HG03457 (cell line): ENCODE data around the gene PEAR1.

Source experiments
- ATAC-seq: cut with Tn5 transposase; IDR thresholded peaks from one replicate; pipeline ENCODE4 v1.9.1; 2021; ENCODE audit warnings: moderate number of reproducible peaks; ENCODE audit not compliant: unreplicated experiment

The PEAR1 gene

DNA sequence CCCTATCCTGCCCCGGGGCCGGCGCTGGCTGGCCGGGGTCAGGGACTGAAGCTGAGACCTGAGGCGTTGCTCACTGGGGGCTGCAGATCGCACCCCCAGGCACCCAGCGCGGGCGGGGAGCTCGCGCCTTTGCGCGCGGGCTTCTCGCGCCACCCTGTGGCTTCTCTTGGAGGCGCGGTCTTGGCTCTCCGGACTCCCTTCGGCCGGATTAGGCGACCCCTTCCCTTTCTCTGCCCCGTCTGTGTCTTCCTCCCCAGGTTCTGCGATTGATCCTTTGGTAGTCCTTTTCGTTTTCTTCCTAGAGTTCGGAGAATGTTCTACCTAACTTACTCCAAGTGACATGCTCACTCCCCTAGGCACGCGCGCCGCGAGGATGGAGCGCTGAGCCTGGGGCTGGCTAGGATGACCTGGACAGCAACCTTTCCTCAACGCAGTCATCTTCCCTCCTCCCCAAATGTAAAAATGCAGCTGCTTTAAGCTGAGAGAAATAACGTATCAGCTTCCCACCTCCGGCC is 33.3 kb upstream of the PEAR1 start:
- no peak for ATAC-seq

DNA sequence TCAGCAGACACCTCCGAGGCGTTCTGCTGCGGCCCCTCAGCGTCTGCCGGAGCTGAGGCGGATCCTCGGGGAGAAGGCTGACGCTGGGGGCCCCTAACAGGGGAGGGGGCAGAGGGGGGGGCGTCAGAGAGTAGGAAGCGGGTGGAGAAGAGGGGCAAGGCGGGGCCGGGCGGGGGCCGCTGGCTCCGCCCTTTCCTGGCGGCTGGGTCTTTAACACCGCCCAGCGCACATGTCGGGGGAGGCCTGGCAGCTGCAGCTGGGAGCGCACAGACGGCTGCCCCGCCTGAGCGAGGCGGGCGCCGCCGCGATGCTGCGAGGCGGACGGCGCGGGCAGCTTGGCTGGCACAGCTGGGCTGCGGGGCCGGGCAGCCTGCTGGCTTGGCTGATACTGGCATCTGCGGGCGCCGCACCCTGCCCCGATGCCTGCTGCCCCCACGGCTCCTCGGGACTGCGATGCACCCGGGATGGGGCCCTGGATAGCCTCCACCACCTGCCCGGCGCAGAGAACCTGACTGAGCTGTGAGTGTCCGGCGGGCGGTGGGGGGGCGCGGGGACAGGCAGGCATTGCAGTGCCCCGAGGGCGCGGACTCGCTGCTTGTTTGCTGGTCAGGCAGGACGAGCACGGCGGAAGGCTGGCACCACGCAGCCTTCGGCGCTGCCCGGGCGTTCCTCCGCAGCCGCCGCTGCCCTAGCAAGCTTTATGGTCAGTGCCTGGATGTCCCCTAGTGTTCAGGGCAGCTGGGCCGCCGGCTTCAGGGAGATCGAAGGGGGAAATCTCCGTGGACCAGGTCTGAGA is 32.7 kb upstream of the PEAR1 start, which contains the start of gene NTRK1:
Gene NTRK1 (plus strand): TSS at position 238 of the 796 bp plus-strand sequence. CDS start 70 bp downstream, at position 308.
- no peak for ATAC-seq

DNA sequence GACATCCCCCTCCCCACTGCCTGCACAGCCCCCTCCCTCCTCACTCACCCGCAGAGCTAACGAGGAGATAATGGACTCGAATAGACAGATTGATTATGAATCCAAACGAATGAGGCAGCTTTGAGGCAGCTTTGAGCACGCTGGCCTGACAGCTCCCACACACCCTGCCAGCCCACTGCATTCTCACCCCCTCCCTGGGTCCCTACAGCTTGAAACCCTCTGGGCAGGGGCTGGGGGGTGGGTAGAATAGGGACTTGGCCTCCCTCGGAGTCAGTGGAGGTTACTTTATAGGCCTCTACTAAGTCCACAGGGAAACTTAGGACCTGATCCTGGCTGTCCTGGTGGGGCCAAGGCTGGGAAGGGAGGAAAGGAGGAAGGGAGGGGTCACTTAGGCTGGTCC is 30.9 kb upstream of the PEAR1 start:
- no peak for ATAC-seq

DNA sequence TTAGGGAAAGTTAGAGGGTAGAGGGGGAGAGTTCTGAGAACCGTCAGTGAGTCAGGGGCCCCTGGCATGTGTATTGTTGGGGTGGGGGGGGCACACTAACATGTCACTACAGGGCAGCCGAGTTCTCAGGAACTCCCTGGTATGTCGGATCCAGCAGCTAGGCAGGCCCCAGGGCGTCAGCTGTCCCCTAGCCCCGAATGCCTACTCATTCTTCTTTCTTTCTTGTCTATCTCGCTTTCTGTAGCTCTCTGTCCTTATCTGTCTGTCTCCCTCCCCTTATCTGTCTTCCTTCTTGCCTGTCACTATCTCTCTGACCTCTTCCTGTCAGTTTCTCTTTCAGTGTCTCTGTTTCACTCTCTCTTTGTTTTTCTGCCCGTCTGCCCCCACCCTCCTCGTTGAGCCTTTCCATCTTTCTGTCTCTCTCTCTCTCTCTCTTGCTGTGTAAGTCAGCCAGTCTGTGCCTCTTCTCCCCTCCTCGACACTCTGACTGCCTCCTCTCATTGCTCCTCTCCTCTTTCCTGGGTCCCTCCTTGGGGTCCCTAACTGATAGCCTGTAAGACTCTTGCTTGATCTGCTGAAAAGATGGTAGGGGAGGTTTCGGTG is 30.4 kb upstream of the PEAR1 start:
- no peak for ATAC-seq

DNA sequence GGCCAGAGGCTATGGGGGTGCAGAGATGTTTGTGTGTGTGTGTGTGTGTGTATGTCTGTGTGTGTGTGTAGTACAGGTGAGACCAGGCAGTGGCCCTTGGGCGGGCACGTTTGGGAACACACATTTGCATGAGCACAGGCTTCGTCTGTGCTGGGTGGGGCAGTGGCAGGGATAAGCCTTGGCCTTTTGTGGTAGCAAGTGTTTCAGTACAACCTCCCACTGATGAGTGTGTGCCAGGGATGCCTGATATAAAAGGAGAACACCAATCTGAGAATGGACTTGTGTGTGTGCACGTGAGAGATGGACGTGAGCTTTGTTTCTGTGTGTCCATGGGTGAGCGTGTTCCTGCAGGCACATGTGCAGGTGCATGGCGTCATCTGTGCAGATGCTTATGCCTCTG is 29.9 kb upstream of the PEAR1 start:
- no peak for ATAC-seq

DNA sequence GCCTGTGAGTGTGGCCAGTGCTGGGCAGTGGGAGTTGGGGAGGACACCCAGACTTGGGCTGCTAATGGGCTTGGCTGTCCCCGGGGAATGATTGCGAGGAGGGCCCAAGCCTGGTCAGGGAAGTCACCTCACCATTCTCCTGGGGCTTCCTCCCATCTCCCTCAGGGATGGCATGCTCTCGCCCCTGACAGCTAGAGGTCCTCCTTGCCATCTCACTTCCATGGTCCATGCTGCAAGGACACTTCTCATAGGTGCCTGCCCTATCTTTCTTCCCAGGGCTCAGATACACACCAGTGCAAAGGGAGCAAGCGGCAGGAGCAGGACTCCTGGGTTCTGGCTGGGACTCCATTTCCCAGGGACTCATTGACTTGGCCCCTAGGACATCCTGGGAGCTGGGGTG is 28.7 kb upstream of the PEAR1 start:
- ATAC-seq: no peak

DNA sequence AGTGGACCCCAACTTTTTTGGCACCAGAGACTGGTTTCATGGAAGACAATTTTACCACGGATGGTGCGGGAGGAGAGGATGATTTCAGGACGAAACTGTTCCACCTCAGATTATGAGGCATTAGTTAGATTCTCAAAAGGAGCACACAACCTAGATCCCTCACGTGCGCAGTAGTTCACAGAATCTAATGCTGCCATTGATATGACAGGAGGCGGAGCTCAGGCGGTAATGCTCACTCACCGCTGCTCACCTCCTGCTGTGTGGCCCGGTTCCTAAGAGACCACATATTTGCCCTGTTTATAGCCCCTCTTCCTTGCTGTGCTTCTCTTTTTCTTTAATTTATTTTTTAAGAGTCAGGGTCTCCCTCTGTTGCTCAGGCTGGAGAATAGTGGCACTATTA is 28.3 kb upstream of the PEAR1 start:
- ATAC-seq: no peak

DNA sequence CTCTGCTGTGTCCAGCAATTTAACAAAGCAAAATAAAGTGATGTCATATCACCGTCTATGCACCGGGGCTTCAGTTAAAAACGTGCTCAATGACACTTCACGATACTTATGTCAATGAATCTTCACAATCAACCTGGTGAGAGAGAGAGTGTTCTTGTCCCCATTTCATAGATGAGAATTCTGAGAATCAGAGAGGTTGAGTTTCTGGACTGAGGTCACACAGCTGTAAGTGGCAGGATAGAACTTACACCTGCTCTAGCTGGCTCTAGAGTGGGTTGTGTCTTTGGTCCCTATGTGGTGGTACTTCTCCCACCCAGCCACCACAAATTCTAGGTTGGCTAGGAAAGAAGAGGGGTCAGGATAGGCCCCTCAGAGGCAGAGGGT is 27.7 kb upstream of the PEAR1 start:
- no peak for ATAC-seq

DNA sequence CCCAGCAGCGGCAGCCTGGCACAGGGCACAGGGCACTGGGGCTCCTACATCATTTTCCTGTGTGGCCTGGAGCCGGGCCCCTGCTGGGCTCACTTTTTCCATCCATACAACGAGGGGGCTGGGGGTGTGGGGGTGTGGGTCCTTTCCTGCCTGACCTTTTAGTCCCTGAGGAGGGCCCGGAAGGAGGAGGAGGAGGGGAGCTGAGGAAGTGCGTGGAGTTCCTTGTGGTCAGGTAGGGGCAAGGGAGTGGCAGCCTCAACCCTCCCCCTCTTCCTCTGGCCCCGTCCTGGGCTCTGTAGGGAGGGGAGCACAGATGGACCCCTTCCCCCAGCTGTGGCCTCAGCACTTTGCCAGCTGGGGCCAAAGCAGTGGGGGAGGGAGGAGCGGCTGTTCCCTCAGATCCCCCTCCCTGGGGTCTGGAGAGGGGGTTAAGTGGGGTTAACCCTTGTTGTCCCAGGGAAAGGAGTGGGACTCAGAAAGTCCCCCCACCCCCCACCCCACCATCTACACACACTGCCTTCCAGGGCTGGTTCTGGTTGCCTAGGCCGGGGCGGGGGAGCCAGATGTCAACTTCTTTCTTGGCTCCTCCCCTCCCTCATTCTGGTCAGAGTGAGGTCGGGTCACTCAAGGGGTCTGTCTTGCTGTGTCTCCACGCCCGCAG is 27.1 kb upstream of the PEAR1 start:
- ATAC-seq: no peak

DNA sequence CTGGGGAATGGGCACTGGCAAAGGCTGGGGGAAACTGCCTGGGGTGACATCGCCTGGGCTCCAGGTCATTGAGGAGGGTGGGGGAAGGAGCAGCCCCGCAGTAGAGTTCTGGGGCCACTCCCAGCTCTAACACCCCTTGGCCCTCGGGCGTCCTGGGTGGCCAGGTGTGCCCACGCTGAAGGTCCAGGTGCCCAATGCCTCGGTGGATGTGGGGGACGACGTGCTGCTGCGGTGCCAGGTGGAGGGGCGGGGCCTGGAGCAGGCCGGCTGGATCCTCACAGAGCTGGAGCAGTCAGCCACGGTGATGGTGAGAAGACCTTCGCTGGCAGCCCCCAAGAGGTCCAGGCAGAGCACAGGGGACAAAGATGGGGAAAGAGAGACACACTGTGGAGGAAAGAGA is 25.2 kb upstream of the PEAR1 start:
- ATAC-seq: no peak

DNA sequence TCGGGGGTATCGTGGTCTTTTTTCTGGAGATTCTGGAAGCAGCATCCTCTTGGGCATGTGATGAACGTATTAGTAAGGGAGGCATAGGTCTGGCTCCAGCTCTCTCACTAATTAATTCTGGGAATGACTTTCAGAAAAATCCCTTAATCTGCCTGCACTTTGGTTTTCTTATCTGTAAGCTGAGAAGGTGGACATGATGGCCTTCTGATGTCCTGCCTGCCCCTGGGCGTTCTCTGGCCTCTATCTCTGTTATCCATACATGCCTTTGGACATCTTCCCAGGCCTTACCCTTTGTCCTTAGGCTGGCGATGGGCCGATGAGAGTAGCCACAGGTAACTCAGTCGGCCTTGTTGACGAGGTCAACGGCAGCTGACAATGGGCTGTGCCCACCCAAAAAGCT is 24.1 kb upstream of the PEAR1 start:
- ATAC-seq: no peak

DNA sequence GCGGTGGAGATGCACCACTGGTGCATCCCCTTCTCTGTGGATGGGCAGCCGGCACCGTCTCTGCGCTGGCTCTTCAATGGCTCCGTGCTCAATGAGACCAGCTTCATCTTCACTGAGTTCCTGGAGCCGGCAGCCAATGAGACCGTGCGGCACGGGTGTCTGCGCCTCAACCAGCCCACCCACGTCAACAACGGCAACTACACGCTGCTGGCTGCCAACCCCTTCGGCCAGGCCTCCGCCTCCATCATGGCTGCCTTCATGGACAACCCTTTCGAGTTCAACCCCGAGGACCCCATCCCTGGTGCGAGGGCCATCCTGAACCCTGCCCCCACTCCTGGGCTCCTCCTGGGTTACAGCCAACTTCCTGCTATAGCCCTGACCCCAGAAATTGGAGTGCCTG is 19.9 kb upstream of the PEAR1 start:
- ATAC-seq: no peak

DNA sequence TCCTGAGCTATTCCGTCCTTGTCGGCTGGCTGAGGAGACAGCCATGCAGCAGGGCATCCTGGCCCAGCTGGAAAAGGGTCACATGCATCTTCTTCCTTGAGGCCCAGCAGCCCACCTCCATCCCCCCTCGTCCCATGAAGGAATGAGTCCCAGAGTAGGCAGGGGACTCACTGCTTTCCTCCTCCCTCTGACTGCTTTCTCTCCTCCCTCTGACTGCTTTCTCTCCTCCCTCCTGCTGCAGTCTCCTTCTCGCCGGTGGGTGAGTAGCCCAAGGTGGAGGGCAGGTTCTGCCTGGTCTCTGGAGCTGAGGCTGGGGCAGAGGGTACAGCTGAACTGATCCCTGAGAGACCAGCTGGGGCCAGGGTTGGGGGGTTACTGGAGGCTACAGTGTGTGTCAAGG is 19.4 kb upstream of the PEAR1 start:
- no peak for ATAC-seq

DNA sequence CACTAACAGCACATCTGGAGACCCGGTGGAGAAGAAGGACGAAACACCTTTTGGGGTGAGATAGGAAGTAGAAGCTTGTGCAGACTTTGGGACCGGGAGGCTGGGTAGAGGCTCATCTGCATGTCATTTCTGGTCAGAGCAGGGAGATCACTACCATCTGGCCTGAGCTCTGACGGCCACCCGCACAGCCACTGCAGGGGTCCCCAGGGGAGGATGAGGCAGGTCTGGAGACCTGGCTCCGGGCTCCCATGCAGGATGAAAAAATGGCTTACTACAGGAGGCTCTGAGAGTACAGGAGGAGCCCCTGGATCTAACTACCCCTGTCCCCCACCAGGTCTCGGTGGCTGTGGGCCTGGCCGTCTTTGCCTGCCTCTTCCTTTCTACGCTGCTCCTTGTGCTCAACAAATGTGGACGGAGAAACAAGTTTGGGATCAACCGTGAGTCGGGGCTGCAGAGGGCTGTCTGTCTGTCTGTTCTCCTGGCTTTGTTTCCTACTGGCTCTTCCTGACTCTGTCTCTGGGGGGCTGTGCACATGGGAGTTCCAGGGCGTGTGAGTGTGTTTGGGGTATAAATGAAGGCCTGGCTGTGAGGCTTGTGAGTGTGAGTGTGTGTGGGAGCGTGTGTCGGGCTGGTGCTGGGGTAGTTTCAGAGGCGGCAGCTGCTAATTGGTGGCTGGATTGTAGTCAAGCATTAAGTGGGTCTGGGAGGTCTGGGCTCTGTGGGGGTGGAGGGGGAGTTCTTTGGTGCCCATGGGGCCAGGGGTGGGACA is 18.8 kb upstream of the PEAR1 start:
- ATAC-seq: no peak

DNA sequence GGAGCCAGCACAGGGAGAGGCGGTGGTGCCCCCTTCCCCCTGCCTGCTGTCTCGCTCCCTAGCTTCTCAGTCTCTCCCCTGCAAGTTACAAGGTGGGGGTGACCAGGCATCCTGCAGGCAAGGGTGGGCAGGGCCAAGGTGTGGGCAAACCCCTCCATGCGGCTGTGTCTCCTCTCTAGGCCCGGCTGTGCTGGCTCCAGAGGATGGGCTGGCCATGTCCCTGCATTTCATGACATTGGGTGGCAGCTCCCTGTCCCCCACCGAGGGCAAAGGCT is 18.2 kb upstream of the PEAR1 start:
- no peak for ATAC-seq

DNA sequence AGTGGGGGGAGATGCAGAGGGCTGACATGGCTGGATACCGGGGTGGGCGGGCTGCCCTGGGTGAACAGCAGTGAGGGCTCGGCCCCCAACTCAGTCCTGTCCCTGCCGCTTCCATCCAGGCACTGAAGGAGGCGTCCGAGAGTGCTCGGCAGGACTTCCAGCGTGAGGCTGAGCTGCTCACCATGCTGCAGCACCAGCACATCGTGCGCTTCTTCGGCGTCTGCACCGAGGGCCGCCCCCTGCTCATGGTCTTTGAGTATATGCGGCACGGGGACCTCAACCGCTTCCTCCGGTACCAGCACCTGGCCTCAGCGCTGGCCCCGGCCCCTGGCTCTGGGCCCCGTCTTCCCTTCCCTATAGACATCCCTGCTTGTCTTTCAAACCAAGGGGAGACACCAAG is 17.2 kb upstream of the PEAR1 start:
- no peak for ATAC-seq

DNA sequence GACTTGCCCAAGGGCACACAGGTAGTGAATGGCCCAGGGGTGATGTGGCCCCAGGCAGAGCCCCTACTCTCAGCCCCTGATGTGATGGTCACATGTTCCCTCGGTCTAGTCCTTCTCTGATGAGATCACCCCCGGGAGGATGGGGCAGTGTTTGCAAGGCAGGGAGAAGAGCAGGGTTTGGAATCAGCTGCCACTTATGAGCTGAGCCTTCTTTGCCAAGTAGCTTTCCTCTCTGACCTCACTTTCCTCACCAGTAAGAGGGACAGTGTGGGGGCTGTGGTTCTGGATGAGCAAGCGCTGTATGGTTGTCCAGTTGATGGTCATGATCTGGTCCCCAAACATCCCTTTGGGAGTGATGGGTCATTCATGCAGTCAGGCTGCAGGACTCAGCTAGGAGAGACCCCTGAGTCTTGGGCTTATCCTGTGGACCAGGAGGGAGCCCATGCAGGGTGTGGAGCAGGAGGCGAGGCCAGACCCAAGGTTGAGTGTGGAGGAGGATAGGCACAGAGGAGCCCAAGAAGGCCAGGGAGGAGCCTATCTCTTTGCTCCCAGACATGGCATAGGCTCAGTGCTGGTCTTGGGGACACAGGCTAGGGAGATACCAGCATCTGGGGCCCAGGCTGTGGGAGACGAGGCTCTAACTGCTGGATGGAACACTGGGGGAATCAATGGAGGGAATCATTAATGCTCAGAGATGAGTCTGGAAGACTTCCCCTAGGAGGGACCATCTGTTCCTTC is 15.9 kb upstream of the PEAR1 start:
- no peak for ATAC-seq

DNA sequence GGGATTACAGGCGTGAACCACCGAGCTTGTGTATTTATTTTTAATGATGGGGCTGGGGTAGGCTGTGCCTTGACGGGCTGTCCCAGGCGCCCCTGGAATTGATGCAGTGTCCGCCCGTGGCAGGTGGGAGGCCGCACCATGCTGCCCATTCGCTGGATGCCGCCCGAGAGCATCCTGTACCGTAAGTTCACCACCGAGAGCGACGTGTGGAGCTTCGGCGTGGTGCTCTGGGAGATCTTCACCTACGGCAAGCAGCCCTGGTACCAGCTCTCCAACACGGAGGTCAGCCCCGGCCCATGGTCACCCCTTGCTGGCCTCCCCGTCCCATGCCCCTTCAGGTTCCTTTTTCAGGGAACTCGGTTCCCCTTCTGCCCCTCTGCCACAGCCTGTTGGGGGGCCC is 13.6 kb upstream of the PEAR1 start:
- no peak for ATAC-seq

DNA sequence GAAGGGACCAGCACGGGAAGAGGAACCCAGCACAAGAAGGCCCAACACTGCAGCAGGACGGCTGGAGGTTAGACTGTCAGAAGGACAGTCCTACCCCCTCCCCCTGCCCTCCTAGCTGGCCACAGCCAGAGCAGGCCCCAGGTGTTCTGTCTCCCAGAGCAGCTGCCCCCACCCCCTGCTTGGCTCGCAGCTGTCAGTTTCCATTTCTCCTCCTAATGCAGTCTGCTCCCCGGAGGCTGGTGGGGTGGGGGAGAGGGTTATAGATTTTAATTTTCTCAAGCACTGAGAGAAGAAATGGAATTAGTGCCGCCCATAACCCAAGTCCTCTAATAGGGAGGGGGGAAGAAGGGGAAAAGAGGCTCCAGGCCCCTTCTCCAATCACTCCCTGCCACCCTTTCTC is 13.0 kb upstream of the PEAR1 start:
- ATAC-seq: no peak

DNA sequence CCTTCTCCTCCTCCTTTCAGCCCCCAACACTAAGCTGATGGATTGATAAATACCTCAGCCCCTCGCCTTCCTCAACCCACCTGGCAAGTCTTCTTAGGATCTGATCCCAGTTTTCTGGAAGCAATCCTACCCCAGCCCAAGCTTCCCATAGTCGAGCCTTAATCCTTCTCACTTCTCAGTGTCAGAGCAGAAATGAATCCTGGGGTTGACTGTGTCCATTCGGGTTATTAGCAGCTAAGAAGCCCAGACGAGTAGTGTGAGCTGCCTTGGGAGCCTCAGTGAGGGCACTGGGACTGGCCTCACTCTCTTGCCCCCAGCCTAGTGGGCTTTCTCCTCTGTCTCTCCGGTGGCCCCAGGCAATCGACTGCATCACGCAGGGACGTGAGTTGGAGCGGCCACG is 12.4 kb upstream of the PEAR1 start:
- no peak for ATAC-seq

DNA sequence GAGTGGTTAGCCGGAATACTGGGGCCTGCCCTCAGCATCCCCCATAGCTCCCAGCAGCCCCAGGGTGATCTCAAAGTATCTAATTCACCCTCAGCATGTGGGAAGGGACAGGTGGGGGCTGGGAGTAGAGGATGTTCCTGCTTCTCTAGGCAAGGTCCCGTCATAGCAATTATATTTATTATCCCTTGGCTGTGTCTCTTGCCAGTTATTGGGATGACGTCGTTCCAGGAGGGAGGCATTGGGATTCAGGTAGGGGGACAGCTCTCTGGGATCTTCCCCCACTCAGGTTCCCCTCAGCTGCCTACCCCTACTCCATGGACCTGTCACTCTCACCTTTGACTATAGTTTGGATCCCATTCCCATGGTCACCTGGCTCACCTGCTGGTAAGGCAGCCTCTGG is 11.9 kb upstream of the PEAR1 start:
- no peak for ATAC-seq
